BJ (cell line): ENCODE data around the gene TRABD2A. TPM values are rescaled to one million over a fixed set of nuclear protein-coding genes. Genes with fewer than 3 reads are reported as not detected.

Experiments used
- CTCF ChIA-PET: fragments of 350-600 bp; formaldehyde crosslinking; extraction: SDS; loops from one replicate; lab custom pipeline; 2021; ENCODE audit warnings: antibody characterized with exemption, inconsistent platforms; lab: Yijun Ruan, JAX
- POLR2A ChIA-PET: fragments of 300-600 bp; sonication (Branson Sonifier 250); formaldehyde crosslinking; extraction: SDS; loops from one replicate; lab custom pipeline; 2021; ENCODE audit warnings: antibody characterized with exemption; lab: Charles Lee
- DNase-seq: peaks from one replicate; pipeline ENCODE4 v3.0.0-alpha.2; 2011; ENCODE audit warnings: low read depth
- H3K27me3 ChIP-seq: 2 replicates; pipeline ENCODE4 v1.6.0; 2011; ENCODE audit warnings: low read length; ENCODE audit not compliant: control insufficient read depth, insufficient read depth
- H3K36me3 ChIP-seq: 2 replicates; pipeline ENCODE4 v1.5.1; 2011; ENCODE audit warnings: low read length; ENCODE audit not compliant: control insufficient read depth, insufficient read depth
- H3K4me3 ChIP-seq: 2 replicates; pipeline ENCODE4 v1.5.1; 2011; ENCODE audit warnings: low read depth, mild to moderate bottlenecking, control low read depth, low read length
- polyA plus RNA-seq: library from polyadenylated mRNA; depleted of rRNA; stranded (reverse); fragments of >200 nt; gene quantifications from 2 replicates; pipeline ENCODE4 v1.2.3, GENCODE V29; 2011
- TF ChIP-seq, protein P1 (sequence below): IDR thresholded peaks from 2 replicates; pipeline ENCODE4 v1.5.1; 2011; ENCODE audit warnings: low read depth, mild to moderate bottlenecking, control low read depth, inconsistent platforms, low read length, moderate library complexity; ENCODE audit not compliant: insufficient read depth

The TRABD2A gene
- polyA plus RNA-seq, 1 experiment: 3.8 TPM

GRCh38 chr2:84846041-84846663 is 34.7 kb downstream of the TRABD2A start:
- DNase-seq: no peak

DNA sequence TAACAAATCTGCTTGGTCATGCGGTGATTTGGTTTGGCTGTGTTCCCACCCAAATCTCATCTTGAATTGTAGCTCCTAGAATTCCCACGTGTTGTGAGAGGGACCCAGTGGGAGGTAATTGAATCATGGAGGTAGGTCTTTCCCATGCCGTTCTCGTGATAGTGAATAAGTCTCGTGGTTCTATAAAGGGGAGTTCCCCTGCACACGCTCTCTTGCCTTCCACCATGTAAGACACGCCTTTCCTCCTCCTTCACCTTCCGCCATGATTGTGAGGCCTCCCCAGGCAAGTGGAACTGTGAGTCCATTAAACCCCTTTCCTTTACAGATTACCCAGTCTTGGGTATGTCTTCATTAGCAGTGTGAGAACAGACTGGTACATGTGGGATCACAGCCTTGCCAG is 36.7 kb downstream of the TRABD2A start:
- H3K4me3 ChIP-seq: no peak overlapping the region
- DNase-seq: no peak
- CTCF ChIA-PET: no interaction called here

More at GRCh38 chr2:84846041-84846663, 34.7 kb downstream of the TRABD2A start:
- Histone ChIP-seq H3K4me3 (no peak overlapping the region), H3K36me3 (no peaks in the 10 kb centered on the region), H3K27me3 (no peaks in the 10 kb centered on the region; the same call in 1 of the 2 replicates)
- CTCF ChIA-PET: interaction anchor here (0.7 kb wide), 2 partner anchors 33 to 354 kb away, joined by 3 to 5 read pairs; no protein-coding TSS in a partner anchor
- TF ChIP-seq, protein P1, sequence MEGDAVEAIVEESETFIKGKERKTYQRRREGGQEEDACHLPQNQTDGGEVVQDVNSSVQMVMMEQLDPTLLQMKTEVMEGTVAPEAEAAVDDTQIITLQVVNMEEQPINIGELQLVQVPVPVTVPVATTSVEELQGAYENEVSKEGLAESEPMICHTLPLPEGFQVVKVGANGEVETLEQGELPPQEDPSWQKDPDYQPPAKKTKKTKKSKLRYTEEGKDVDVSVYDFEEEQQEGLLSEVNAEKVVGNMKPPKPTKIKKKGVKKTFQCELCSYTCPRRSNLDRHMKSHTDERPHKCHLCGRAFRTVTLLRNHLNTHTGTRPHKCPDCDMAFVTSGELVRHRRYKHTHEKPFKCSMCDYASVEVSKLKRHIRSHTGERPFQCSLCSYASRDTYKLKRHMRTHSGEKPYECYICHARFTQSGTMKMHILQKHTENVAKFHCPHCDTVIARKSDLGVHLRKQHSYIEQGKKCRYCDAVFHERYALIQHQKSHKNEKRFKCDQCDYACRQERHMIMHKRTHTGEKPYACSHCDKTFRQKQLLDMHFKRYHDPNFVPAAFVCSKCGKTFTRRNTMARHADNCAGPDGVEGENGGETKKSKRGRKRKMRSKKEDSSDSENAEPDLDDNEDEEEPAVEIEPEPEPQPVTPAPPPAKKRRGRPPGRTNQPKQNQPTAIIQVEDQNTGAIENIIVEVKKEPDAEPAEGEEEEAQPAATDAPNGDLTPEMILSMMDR: no peak
- POLR2A ChIA-PET: no interaction called here

DNA sequence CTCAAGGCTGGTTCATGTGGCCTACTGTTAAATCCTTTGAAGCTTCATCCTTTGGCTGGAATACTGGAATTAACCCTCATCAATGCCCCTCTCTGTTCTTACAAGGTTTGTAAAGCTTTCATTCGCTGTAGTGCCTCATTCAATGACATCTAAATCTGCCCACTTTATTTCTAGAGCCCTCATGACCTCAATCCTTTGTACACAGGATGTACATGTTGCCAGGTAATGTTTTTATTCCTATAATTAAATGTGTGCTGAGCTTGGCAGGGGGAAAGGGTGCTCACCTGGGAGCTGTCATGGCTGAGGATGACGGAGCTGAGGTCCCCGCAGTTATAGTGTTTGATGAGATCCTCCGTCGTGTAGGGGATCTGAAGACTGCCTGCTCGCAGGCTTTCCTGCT is 39.3 kb downstream of the TRABD2A start:
- TF ChIP-seq, protein P1: no peak
- Histone ChIP-seq H3K27me3 (no peaks in the 10 kb centered on the region; the same call in 1 of the 2 replicates), H3K4me3 (no peak overlapping the region), H3K36me3 (no peaks in the 10 kb centered on the region)
- POLR2A ChIA-PET: no interaction called here
- no peak for DNase-seq
- CTCF ChIA-PET: interaction anchor here (0.8 to 1.7 kb wide), 2 partner anchors 9 to 24 kb away, joined by 3 to 5 read pairs; no protein-coding TSS in a partner anchor

More for the DNA sequence above, 36.7 kb downstream of the TRABD2A start:
- Histone ChIP-seq H3K36me3 (no peaks in the 10 kb centered on the region), H3K27me3 (no peaks in the 10 kb centered on the region; the same call in 1 of the 2 replicates)
- POLR2A ChIA-PET: no interaction called here
- TF ChIP-seq, protein P1: no peak

DNA sequence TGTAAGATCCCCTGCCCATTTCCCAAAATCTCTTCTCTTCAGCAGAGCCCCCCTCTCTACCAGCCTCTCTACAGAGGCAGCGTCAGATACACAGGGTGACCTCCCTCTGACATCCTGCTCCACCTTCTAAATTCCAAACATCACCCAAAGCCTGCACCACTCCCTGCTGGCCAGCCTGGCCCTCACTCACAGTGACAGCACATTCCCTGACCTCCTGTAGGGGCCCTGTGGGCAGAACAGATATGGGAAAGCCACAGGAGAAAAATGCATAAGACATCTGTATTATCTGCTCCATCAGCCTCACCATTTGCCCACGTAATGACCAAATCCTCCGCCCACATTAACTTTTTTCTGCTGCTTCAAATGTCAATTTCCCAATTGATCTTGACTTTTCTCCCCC is 40.6 kb downstream of the TRABD2A start:
- Histone ChIP-seq H3K27me3 (no peaks in the 10 kb centered on the region), H3K4me3 (no peak overlapping the region), H3K36me3 (no peaks in the 10 kb centered on the region)
- ChIA-PET POLR2A (no interaction called here), CTCF (interaction anchor here (1.7 kb wide), 1 partner anchor 10 kb away, joined by 5 read pairs; no protein-coding TSS in a partner anchor)
- TF ChIP-seq, protein P1: 0 out of 2 replicates have a peak, but pooled peaks have one; percentile 7
- DNase-seq: no peak

GRCh38 chr2:84839851-84840250 is 41.0 kb downstream of the TRABD2A start:
- TF ChIP-seq, protein P1: no peak
- H3K4me3 ChIP-seq: no peak overlapping the region
- no peaks in the 10 kb centered on the region for H3K36me3 ChIP-seq
- CTCF ChIA-PET: no interaction called here
- no peaks in the 10 kb centered on the region for H3K27me3 ChIP-seq
- no peak for DNase-seq
- POLR2A ChIA-PET: no interaction called here
